CD4-positive, alpha-beta T cell (primary cell): ENCODE results near the gene CHD5. TPM values are rescaled to one million over a fixed set of nuclear protein-coding genes. Genes with fewer than 3 reads are reported as not detected.

Experiments
- ATAC-seq: fragments of 200-7000 bp; cut with Tn5 transposase; one replicate; pipeline ENCODE4 v1.10.0; 2022; ENCODE audit warnings: mild to moderate bottlenecking; ENCODE audit not compliant: poor library complexity
- CTCF ChIA-PET: fragments of 350-600 bp; sonication (Branson Sonifier 250); formaldehyde crosslinking; loops from one replicate; lab custom pipeline; 2021; ENCODE audit warnings: antibody characterized with exemption, inconsistent platforms; lab: Charles Lee
- POLR2A ChIA-PET: fragments of 350-600 bp; sonication (Branson Sonifier 250); formaldehyde crosslinking; loops from one replicate; lab custom pipeline; 2021; ENCODE audit warnings: antibody characterized with exemption, inconsistent platforms; lab: Charles Lee
- DNase-seq, 14 experiments: peaks; one replicate each; pipeline ENCODE4 v3.0.0-alpha.2; 2013 to 2020; ENCODE audit warnings: mixed read lengths in 2 of 14
- H3K27ac ChIP-seq, 2 donors: one replicate each; pipeline versions ENCODE4 v1.5.1 to v1.7.0; 2013; ENCODE audit warnings: low read length in 2 of 2, low read depth in 1 of 2, mild to moderate bottlenecking in 1 of 2
- H3K27me3 ChIP-seq, 2 experiments: 1 replicate in 1 of 2; 2 replicates in 1 of 2; pipeline versions ENCODE4 v1.6.1 to v1.7.0; 2013; ENCODE audit warnings: low read length in 2 of 2, control low read depth in 1 of 2, mild to moderate bottlenecking in 1 of 2, moderate library complexity in 1 of 2; ENCODE audit not compliant: insufficient read depth in 2 of 2, control insufficient read depth in 1 of 2
- H3K36me3 ChIP-seq: one replicate; pipeline ENCODE4 v1.6.1; 2013; ENCODE audit warnings: low read length, control low read depth; ENCODE audit not compliant: insufficient read depth
- H3K4me1 ChIP-seq: one replicate; pipeline ENCODE4 v1.6.1; 2013; ENCODE audit warnings: low read length, control low read depth; ENCODE audit not compliant: insufficient read depth
- H3K4me3 ChIP-seq: one replicate; pipeline ENCODE4 v1.5.1; 2013; ENCODE audit warnings: mild to moderate bottlenecking, low read length, moderate library complexity
- H3K9me3 ChIP-seq, 2 experiments: 1 replicate in 1 of 2; 2 replicates in 1 of 2; pipeline versions ENCODE4 v1.6.1 to v1.7.0; 2013; ENCODE audit warnings: low read length in 2 of 2, mild to moderate bottlenecking in 2 of 2, control low read depth in 1 of 2, moderate library complexity in 1 of 2; ENCODE audit not compliant: control insufficient read depth in 1 of 2, insufficient read depth in 1 of 2
- H3K27ac Mint-ChIP-seq: one replicate; pipeline ENCODE4 v1.8.0; 2020; ENCODE audit warnings: mixed read lengths
- H3K27me3 Mint-ChIP-seq: one replicate; pipeline ENCODE4 v1.8.0; 2021; ENCODE audit warnings: mixed read lengths
- H3K36me3 Mint-ChIP-seq: one replicate; pipeline ENCODE4 v1.8.0; 2021; ENCODE audit warnings: low read depth, mixed read lengths
- H3K4me1 Mint-ChIP-seq: one replicate; pipeline ENCODE4 v1.8.0; 2021; ENCODE audit warnings: low read depth, mixed read lengths
- H3K4me3 Mint-ChIP-seq: one replicate; pipeline ENCODE4 v1.8.0; 2020; ENCODE audit warnings: mild to moderate bottlenecking, mixed read lengths
- H3K9me3 Mint-ChIP-seq: one replicate; pipeline ENCODE4 v1.8.0; 2020; ENCODE audit warnings: mixed read lengths
- intact Hi-C, 2 experiments: fragments of 100-400 bp; cut with DNase I in 1 of 2; cut with micrococcal nuclease in 1 of 2; formaldehyde crosslinking; loops; one replicate each; pipeline versions ENCODE4 v1.15.1 to v1.9.0; 2023 to 2025; cut with DNase I, micrococcal nuclease
- total RNA-seq, 174 experiments: library from RNA in 2 of 174; stranded (reverse) in 2 of 174; gene quantifications; one replicate each; pipeline ENCODE4 v1.2.3 and lab custom pipeline; 2021 to 2026
- TF ChIP-seq, protein P1 (sequence below): fragments of 200-600 bp; IDR thresholded peaks from one replicate; pipeline ENCODE4 v1.8.0; 2022; ENCODE audit warnings: antibody characterized with exemption, mild to moderate bottlenecking

CHD5 gene
- total RNA-seq, 2 experiments from 2014 or later = 0.25 to 0.34 TPM

- Mint-ChIP-seq H3K4me3 (no peak overlapping the region), H3K4me1 (peaks cover 23% of the 10 kb centered on the region), H3K36me3 (peaks cover 51% of the 10 kb centered on the region), H3K27ac (no peak overlapping the region), H3K9me3 (no peaks in the 10 kb centered on the region), H3K27me3 (peaks cover 13% of the 10 kb centered on the region)
- TF ChIP-seq, protein P1, sequence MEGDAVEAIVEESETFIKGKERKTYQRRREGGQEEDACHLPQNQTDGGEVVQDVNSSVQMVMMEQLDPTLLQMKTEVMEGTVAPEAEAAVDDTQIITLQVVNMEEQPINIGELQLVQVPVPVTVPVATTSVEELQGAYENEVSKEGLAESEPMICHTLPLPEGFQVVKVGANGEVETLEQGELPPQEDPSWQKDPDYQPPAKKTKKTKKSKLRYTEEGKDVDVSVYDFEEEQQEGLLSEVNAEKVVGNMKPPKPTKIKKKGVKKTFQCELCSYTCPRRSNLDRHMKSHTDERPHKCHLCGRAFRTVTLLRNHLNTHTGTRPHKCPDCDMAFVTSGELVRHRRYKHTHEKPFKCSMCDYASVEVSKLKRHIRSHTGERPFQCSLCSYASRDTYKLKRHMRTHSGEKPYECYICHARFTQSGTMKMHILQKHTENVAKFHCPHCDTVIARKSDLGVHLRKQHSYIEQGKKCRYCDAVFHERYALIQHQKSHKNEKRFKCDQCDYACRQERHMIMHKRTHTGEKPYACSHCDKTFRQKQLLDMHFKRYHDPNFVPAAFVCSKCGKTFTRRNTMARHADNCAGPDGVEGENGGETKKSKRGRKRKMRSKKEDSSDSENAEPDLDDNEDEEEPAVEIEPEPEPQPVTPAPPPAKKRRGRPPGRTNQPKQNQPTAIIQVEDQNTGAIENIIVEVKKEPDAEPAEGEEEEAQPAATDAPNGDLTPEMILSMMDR = no peak
- no peak for DNase-seq
- intact Hi-C loops = no loop called here
- Histone ChIP-seq H3K9me3 (no peaks in the 10 kb centered on the region), H3K27ac (no peak overlapping the region), H3K36me3 (peaks cover 33% of the 10 kb centered on the region), H3K27me3 (peaks cover 14 to 17% of the 10 kb centered on the region in 2 experiments), H3K4me3 (no peak overlapping the region), H3K4me1 (peaks cover 11% of the 10 kb centered on the region)
- CTCF ChIA-PET = interaction anchor here (1.0 to 1.4 kb wide), 3 partner anchors 12 to 158 kb away, joined by 3 to 7 read pairs (median 5); partner anchors contain the start of gene RPL22
- POLR2A ChIA-PET = no interaction called here
- ATAC-seq = no peak
Measured at GRCh38 chr1:6185151-6185550, 5.0 kb upstream of the CHD5 start.

GRCh38 chr1:6184083-6184783 is 4.1 kb upstream of the CHD5 start:
- no peak for DNase-seq
- POLR2A ChIA-PET = interaction anchor here (0.7 kb wide), 1 partner anchor 13 kb away, joined by 3 read pairs; no protein-coding TSS in a partner anchor
- Mint-ChIP-seq H3K9me3 (no peaks in the 10 kb centered on the region), H3K4me1 (peaks cover 23% of the 10 kb centered on the region), H3K27me3 (peaks cover 13% of the 10 kb centered on the region), H3K4me3 (no peak overlapping the region), H3K27ac (no peak overlapping the region), H3K36me3 (peaks cover 44% of the 10 kb centered on the region)
- TF ChIP-seq, protein P1 = no peak
- Histone ChIP-seq H3K27ac (no peak overlapping the region), H3K4me1 (peaks cover 11% of the 10 kb centered on the region), H3K4me3 (no peak overlapping the region), H3K9me3 (no peaks in the 10 kb centered on the region), H3K36me3 (peaks cover 26% of the 10 kb centered on the region), H3K27me3 (peaks cover 14 to 17% of the 10 kb centered on the region in 2 experiments)
- intact Hi-C loops = no loop called here
- no peak for ATAC-seq
- CTCF ChIA-PET = no interaction called here

- peaks cover 20 to 23% of the 10 kb centered on the region in 2 experiments for H3K27me3 ChIP-seq
- TF ChIP-seq, protein P1 = no peak
- peaks cover 0 to 5% of the 10 kb centered on the region in 2 experiments for H3K9me3 ChIP-seq
- ATAC-seq (no peak), DNase-seq (no peak)
- ChIA-PET POLR2A (no interaction called here), CTCF (no interaction called here)
- Mint-ChIP-seq H3K27ac (no peak overlapping the region), H3K36me3 (peaks cover 38% of the 10 kb centered on the region), H3K4me3 (no peak overlapping the region), H3K27me3 (peaks cover 19% of the 10 kb centered on the region), H3K9me3 (no peaks in the 10 kb centered on the region), H3K4me1 (peaks cover 23% of the 10 kb centered on the region)
- intact Hi-C loops = no loop called here
- peaks cover 20% of the 10 kb centered on the region for H3K36me3 ChIP-seq
- H3K4me3 ChIP-seq = no peak overlapping the region
- H3K4me1 ChIP-seq = peaks cover 18% of the 10 kb centered on the region
- no peak overlapping the region for H3K27ac ChIP-seq
Measured at GRCh38 chr1:6183520-6183989, 3.4 kb upstream of the CHD5 start.
